A673 (cell line): ENCODE results near the gene NHSL1. TPM values are rescaled to one million over a fixed set of nuclear protein-coding genes. Genes with fewer than 3 reads are reported as not detected.

Experiments used
- BruUV-seq: library from RNA; stranded (reverse); fragments of 400-500 nt; replicated peaks from 2 replicates; lab custom pipeline; 2021; lab: Mats Ljungman, UMichigan
- CTCF ChIA-PET: fragments of 300-600 bp; sonication (Branson Sonifier 250); formaldehyde crosslinking; loops from one replicate; lab custom pipeline; 2022; ENCODE audit warnings: antibody characterized with exemption; lab: Charles Lee
- POLR2A ChIA-PET: fragments of 300-600 bp; sonication (Branson Sonifier 250); formaldehyde crosslinking; loops from one replicate; lab custom pipeline; 2022; ENCODE audit warnings: antibody characterized with exemption; ENCODE audit not compliant: low non-redundant PET; lab: Charles Lee
- DNase-seq: peaks from one replicate; pipeline ENCODE4 v3.0.0-alpha.2; 2015; ENCODE audit warnings: low spot score
- H3K27ac ChIP-seq: fragments of 200-600 bp; sonication (generic); 2 replicates; pipeline ENCODE4 v1.5.1; 2016; ENCODE audit warnings: mixed run types, low read depth, mild to moderate bottlenecking, mixed read lengths, antibody characterized with exemption, low read length; ENCODE audit not compliant: poor library complexity, severe bottlenecking
- H3K27me3 ChIP-seq: fragments of 200-600 bp; sonication (generic); replicated peaks from 2 replicates; pipeline ENCODE4 v1.6.1; 2017; ENCODE audit warnings: mixed run types, low read depth, mild to moderate bottlenecking, mixed read lengths, antibody characterized with exemption, low read length; ENCODE audit not compliant: insufficient read depth, poor library complexity
- H3K36me3 ChIP-seq: fragments of 200-600 bp; sonication (generic); 2 replicates; pipeline ENCODE4 v1.6.1; 2016; ENCODE audit warnings: mixed run types, mild to moderate bottlenecking, mixed read lengths, antibody characterized with exemption, low read length; ENCODE audit not compliant: insufficient read depth, poor library complexity, severe bottlenecking
- H3K4me1 ChIP-seq: fragments of 200-600 bp; sonication (generic); 2 replicates; pipeline ENCODE4 v1.6.1; 2017; ENCODE audit warnings: mixed run types, mild to moderate bottlenecking, mixed read lengths, antibody characterized with exemption, low read length; ENCODE audit not compliant: insufficient read depth, poor library complexity, severe bottlenecking
- H3K4me3 ChIP-seq: fragments of 200-600 bp; sonication (generic); 2 replicates; pipeline ENCODE4 v1.5.1; 2016; ENCODE audit warnings: low read depth, mixed run types, mild to moderate bottlenecking, mixed read lengths, low read length; ENCODE audit not compliant: poor library complexity, severe bottlenecking
- H3K9me3 ChIP-seq: fragments of 200-600 bp; sonication (generic); 2 replicates; pipeline ENCODE4 v1.6.1; 2016; ENCODE audit warnings: mixed run types, low read depth, mild to moderate bottlenecking, mixed read lengths, antibody characterized with exemption, low read length; ENCODE audit not compliant: poor library complexity, severe bottlenecking
- EZH2 ChIP-seq: fragments of 200-600 bp; sonication (generic); IDR thresholded peaks from 2 replicates; pipeline ENCODE4 v1.6.1; 2017; ENCODE audit warnings: borderline replicate concordance, low read depth, mild to moderate bottlenecking, mixed read lengths, antibody characterized with exemption, low read length; ENCODE audit not compliant: poor library complexity, severe bottlenecking
- intact Hi-C: fragments of 100-400 bp; cut with micrococcal nuclease; formaldehyde crosslinking; loops from one replicate; pipeline ENCODE4 v1.10.0; 2022; ENCODE audit not compliant: unreplicated experiment
- total RNA-seq: library from RNA; stranded (reverse); gene quantifications from 2 replicates; pipeline ENCODE4 v1.2.3, GENCODE V29; 2021
- TF ChIP-seq, protein P1 (sequence below): fragments of 300-800, 200-600 bp; sonication (generic); conservative IDR thresholded peaks from 2 replicates; pipeline ENCODE4 v1.5.1; 2017; ENCODE audit warnings: low read depth, mild to moderate bottlenecking, antibody characterized with exemption, low read length, moderate library complexity, mixed read lengths

NHSL1 gene
- total RNA-seq, 1 experiment from 2014 or later = 33.1 TPM

DNA sequence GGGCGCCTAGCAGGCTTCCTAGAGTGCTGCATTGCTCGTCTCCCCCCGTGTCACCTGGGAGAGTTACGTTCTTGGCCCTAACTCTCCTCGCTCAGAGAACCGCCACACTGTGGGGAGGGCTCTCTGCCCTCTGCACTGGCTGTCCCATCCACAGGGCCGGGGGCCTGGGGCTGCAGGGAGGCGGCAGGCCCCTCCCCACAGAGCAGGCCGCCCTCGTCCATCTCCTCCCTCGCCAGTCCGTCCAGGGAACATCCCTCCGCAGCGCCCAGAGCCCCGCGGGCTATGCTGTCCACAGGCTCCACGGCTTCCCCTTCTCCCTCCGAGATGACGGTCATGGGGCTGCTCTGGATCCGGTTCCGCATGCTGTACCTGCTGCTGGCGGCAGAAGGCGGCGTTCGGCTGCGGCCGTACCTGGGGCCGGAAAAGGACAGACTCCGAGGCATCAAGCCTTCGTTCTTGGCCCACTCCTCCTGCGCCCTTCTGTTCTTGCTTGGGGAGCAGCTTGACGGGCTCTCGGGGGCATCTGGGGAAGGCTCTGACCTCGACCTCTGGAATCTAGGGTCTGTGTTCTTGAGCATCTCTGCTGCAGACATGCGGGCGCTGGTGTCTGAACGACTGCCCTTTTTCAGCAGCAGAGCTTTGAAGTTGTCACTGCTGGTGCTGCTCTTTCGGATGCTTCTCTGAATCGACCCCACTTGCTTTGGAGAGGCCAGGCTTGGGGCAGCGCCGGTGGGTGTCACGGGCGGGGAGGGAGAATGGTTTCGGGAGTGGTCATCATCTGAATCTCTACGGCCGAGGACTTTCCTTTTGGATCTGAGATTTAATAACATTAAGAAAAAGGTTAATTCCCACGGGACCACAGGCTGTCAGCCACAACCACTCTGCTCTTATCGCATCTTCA, 75.0 kb downstream of the NHSL1 start:
- intact Hi-C loops = no loop called here
- Histone ChIP-seq H3K27ac (no peak overlapping the region), H3K36me3 (no peaks in the 10 kb centered on the region), H3K27me3 (no peaks in the 10 kb centered on the region), H3K4me1 (no peaks in the 10 kb centered on the region), H3K4me3 (no peak overlapping the region), H3K9me3 (no peaks in the 10 kb centered on the region)
- POLR2A ChIA-PET = no interaction called here
- CTCF ChIA-PET = no interaction called here
- BruUV-seq = no TSS peak
- TF ChIP-seq, protein P1, sequence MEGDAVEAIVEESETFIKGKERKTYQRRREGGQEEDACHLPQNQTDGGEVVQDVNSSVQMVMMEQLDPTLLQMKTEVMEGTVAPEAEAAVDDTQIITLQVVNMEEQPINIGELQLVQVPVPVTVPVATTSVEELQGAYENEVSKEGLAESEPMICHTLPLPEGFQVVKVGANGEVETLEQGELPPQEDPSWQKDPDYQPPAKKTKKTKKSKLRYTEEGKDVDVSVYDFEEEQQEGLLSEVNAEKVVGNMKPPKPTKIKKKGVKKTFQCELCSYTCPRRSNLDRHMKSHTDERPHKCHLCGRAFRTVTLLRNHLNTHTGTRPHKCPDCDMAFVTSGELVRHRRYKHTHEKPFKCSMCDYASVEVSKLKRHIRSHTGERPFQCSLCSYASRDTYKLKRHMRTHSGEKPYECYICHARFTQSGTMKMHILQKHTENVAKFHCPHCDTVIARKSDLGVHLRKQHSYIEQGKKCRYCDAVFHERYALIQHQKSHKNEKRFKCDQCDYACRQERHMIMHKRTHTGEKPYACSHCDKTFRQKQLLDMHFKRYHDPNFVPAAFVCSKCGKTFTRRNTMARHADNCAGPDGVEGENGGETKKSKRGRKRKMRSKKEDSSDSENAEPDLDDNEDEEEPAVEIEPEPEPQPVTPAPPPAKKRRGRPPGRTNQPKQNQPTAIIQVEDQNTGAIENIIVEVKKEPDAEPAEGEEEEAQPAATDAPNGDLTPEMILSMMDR = no peak
- no peak for TF ChIP-seq EZH2
- no peak for DNase-seq

DNA sequence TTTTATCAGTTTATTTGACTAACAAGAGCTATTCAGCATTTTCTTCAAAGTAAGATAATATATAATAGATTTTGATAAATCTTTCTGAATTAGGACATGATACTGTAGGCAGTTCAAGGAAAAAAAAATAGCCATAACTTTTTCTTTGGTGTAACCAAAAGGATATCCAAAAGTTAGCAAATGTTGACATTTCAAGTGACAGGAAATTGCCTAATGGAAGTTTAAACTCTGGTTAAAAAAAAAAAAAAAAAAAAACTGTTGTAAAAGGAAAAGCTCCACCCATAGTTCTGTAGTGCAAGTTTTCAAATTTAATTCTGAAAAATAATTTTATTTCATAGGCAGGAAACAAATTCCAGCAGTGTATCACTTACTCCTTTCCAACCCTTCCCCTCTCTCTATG, 76.4 kb downstream of the NHSL1 start:
- BruUV-seq = no TSS peak
- POLR2A ChIA-PET = no interaction called here
- DNase-seq = no peak
- Histone ChIP-seq H3K27ac (no peak overlapping the region), H3K9me3 (no peaks in the 10 kb centered on the region), H3K4me3 (no peak overlapping the region), H3K4me1 (no peaks in the 10 kb centered on the region), H3K27me3 (no peaks in the 10 kb centered on the region), H3K36me3 (no peaks in the 10 kb centered on the region)
- TF ChIP-seq, protein P1 = no peak
- TF ChIP-seq EZH2 = no peak
- intact Hi-C loops = no loop called here
- CTCF ChIA-PET = interaction anchor here (0.6 kb wide), 1 partner anchor 796 kb away, joined by 3 read pairs; no protein-coding TSS in a partner anchor

DNA sequence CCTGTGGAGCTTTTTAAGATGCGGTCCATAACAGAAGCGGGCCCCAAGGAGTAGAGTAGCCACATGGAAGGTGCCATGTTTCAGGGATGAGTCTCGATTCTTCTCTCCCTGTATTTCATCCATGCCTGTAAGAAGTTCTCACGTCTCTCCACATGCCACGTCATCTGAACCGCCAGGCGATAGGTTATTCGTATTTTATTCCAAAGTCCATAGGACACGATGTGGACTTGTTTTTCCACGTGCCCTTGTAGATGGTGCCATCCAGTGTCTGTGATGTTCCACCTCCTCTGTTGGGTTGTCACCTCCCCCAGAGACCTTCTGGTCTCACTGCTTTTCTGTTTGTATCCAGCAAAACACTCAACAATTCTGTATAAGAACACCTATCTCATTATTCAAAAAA, 77.7 kb downstream of the NHSL1 start:
- no peaks in the 10 kb centered on the region for H3K9me3 ChIP-seq
- no peaks in the 10 kb centered on the region for H3K27me3 ChIP-seq
- no peaks in the 10 kb centered on the region for H3K4me1 ChIP-seq
- H3K4me3 ChIP-seq = no peak overlapping the region
- ChIA-PET POLR2A (no interaction called here), CTCF (no interaction called here)
- no TSS peak for BruUV-seq
- intact Hi-C loops = no loop called here
- no peak for DNase-seq
- no peak overlapping the region for H3K27ac ChIP-seq
- H3K36me3 ChIP-seq = no peaks in the 10 kb centered on the region
- TF ChIP-seq, protein P1 = no peak
- no peak for TF ChIP-seq EZH2
